Kidney capillary endothelial cell (primary cell): ENCODE measurements around the gene SLCO4C1.

Source experiments
- DNase-seq: peaks from one replicate; pipeline ENCODE4 v3.0.0-alpha.2; 2018; ENCODE audit warnings: low spot score

The SLCO4C1 gene

GRCh38 chr5:102270036-102270435 is 26.0 kb downstream of the SLCO4C1 start:
- DNase-seq: no peak

GRCh38 chr5:102262688-102263087 is 33.4 kb downstream of the SLCO4C1 start:
- no peak for DNase-seq

GRCh38 chr5:102249381-102249780 is 46.7 kb downstream of the SLCO4C1 start:
- no peak for DNase-seq

- no peak for DNase-seq
Measured at GRCh38 chr5:102243213-102243612, 52.9 kb downstream of the SLCO4C1 start.

- DNase-seq: no peak
Measured at GRCh38 chr5:102241809-102242421, 54.2 kb downstream of the SLCO4C1 start.

GRCh38 chr5:102231693-102232619 is 64.1 kb downstream of the SLCO4C1 start:
- no peak for DNase-seq

GRCh38 chr5:102229685-102230084 is 66.4 kb downstream of the SLCO4C1 start:
- DNase-seq: no peak

GRCh38 chr5:102226321-102226720 is 69.8 kb downstream of the SLCO4C1 start:
- DNase-seq: no peak

- peak; percentile 8 for DNase-seq
Measured at GRCh38 chr5:102223542-102224477, 72.3 kb downstream of the SLCO4C1 start.

GRCh38 chr5:102222772-102223171 is 73.3 kb downstream of the SLCO4C1 start:
- DNase-seq: no peak

- no peak for DNase-seq
Measured at GRCh38 chr5:102221949-102222348, 74.1 kb downstream of the SLCO4C1 start.

- no peak for DNase-seq
Measured at GRCh38 chr5:102218159-102218558, 77.9 kb downstream of the SLCO4C1 start.

GRCh38 chr5:102216678-102217077 is 79.4 kb downstream of the SLCO4C1 start:
- DNase-seq: no peak

- DNase-seq: no peak
Measured at GRCh38 chr5:102211165-102211564, 84.9 kb downstream of the SLCO4C1 start.

GRCh38 chr5:102200861-102201260 is 95.2 kb downstream of the SLCO4C1 start:
- DNase-seq: no peak

- no peak for DNase-seq
Measured at GRCh38 chr5:102196481-102196880, 99.6 kb downstream of the SLCO4C1 start.
